Glomerular endothelial cell (primary cell): Measurements from ENCODE around the gene MAPK14. TPM values are rescaled to one million over a fixed set of nuclear protein-coding genes. Genes with fewer than 3 reads are reported as not detected.

Source experiments
- DNase-seq: peaks from one replicate; pipeline ENCODE4 v3.0.0-alpha.2; 2011; ENCODE audit warnings: low read depth, low spot score; ENCODE audit errors: extremely low read depth
- total RNA-seq: library from RNA; depleted of rRNA; stranded (reverse); fragments of >200 nt; gene quantifications from 2 replicates; pipeline ENCODE4 v1.2.3, GENCODE V29; 2015

Gene MAPK14
- total RNA-seq, 1 donor from 2014 or later: 46.1 TPM

DNA sequence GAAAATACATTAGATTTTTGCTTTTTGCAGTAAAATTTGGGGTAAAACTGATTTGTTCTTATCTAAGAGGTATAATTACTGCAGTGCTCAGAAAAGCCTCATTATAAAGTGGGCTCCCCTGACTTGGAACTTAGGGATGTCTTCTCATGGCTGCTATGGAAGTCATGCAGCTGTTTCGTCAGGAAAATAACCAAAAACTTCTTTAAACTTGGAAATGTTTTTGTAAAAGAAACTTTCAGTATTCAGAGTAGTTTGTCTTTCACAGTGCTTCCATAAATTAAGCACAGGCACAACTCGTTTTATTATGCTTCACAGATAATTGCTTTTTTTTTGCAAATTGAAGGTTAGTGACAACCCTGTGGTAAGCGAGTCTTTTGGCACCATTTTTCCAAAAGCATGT, 6.8 kb downstream of the MAPK14 start:
- no peak for DNase-seq

GRCh38 chr6:36035225-36035624, 7.6 kb downstream of the MAPK14 start:
- DNase-seq: no peak

GRCh38 chr6:36038120-36038876, 10.7 kb downstream of the MAPK14 start:
- no peak for DNase-seq

- DNase-seq: no peak
These were observed 11.5 kb downstream of the MAPK14 start for GRCh38 chr6:36039112-36039511.

- no peak for DNase-seq
These were observed 13.3 kb downstream of the MAPK14 start for GRCh38 chr6:36040958-36041357.

- no peak for DNase-seq
These were observed 15.1 kb downstream of the MAPK14 start for GRCh38 chr6:36042618-36043260.

- no peak for DNase-seq
These were observed 22.0 kb downstream of the MAPK14 start for GRCh38 chr6:36049582-36049981.

- DNase-seq: no peak
These were observed 22.7 kb downstream of the MAPK14 start for GRCh38 chr6:36050305-36050704.

GRCh38 chr6:36050947-36051710, 23.5 kb downstream of the MAPK14 start:
- no peak for DNase-seq

DNA sequence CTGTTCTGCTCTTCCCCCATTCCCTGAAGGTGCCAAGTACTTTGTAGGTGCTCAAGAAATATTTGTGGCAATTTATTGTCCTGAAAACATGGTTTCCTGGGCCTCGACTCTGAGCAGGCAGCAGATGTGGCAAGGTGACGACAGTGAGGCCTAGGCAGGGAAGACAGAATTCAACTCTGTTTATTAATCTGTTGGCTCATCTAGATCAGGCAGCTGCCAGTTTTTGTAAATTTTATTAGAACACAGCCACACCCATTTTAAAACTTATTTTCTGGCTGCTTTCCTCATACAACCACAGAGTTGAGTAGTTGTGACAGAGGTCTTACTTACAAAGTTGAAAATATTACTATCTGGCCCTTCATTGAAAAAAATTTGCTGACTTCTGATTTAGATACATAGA, 24.5 kb downstream of the MAPK14 start:
- no peak for DNase-seq

GRCh38 chr6:36053878-36054277, 26.3 kb downstream of the MAPK14 start:
- DNase-seq: no peak

GRCh38 chr6:36054415-36054814, 26.8 kb downstream of the MAPK14 start:
- no peak for DNase-seq

- DNase-seq: no peak
These were observed 27.3 kb downstream of the MAPK14 start for GRCh38 chr6:36054956-36055355.

DNA sequence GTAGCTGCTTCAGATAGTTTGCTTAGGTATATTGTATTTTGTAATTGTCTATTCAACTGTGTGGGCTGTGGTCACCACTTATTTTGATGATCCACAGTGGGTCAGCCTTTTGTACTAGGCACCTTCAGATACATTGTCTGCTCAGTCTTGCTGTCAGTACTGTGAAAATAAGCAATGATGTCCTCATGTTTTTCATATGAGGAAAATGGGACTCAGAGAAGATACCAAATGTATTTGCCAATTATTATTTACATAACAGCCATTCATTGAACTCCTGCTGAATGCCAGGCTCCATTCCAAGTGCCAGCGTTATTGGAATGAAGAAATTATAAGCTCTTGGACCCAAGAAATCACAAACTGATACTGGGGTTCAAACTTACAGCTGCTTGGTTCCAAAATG, 28.6 kb downstream of the MAPK14 start:
- no peak for DNase-seq

- DNase-seq: no peak
These were observed 33.6 kb downstream of the MAPK14 start for GRCh38 chr6:36061236-36061635.

- DNase-seq: no peak
These were observed 34.6 kb downstream of the MAPK14 start for GRCh38 chr6:36062247-36062646.

GRCh38 chr6:36063318-36064060, 35.9 kb downstream of the MAPK14 start:
- no peak for DNase-seq

DNA sequence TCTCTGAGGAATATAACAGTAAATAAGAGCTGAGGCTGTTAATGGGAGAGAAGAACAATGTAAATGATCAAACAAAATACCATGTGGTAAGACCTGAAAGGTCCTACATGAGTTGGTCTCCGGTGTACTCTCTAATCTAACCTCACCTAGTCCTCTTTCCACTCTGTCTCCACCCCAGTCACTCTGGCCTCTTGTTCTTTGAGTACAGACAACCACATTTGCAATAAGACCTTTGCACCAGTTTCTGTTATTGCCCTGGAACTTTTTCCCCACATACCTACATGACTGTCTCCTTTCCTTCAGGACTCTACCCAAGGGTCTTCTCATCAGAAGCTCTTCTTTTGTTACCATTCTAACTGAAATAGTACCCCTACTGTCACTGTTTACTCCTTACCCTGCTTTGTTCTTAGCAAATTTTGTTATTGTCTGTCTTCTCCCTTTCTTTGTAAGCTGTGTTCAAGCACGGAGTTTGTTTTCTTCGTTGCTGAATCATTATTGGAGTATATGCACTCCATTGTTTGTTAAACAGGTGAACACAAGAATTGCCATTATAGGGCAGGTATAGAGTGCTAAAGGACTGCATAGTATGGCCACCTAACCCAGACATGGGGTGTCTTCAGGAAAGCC, 37.3 kb downstream of the MAPK14 start:
- no peak for DNase-seq

GRCh38 chr6:36065916-36066315, 38.3 kb downstream of the MAPK14 start:
- DNase-seq: no peak

DNA sequence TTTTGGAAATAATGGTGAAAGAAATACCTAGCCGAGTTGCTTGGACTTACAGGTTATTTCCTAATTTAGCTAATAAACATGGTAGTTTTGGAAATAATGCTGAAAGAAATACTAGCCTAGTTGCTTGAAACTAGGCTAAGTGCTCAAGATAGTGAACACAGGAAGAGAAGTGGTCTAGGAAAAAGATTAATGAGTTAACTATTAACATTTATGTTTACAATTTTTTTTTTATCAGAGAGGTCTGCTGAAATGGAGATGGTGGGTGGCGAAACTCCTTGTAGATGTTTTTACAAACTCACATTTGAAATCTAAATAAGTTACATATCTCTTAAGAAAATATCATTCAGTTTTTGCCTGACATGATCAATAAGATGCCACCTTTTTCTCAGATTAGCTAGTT, 39.2 kb downstream of the MAPK14 start:
- no peak for DNase-seq
